NCI-H226 (cell line): ENCODE measurements around the gene LMO1.

Experiments used
- DNase-seq: peaks from one replicate; pipeline ENCODE4 v3.0.0-alpha.2; 2015

Gene LMO1

GRCh38 chr11:8203414-8203715 lies 60.3 kb downstream of the LMO1 start:
- no peak for DNase-seq

DNA sequence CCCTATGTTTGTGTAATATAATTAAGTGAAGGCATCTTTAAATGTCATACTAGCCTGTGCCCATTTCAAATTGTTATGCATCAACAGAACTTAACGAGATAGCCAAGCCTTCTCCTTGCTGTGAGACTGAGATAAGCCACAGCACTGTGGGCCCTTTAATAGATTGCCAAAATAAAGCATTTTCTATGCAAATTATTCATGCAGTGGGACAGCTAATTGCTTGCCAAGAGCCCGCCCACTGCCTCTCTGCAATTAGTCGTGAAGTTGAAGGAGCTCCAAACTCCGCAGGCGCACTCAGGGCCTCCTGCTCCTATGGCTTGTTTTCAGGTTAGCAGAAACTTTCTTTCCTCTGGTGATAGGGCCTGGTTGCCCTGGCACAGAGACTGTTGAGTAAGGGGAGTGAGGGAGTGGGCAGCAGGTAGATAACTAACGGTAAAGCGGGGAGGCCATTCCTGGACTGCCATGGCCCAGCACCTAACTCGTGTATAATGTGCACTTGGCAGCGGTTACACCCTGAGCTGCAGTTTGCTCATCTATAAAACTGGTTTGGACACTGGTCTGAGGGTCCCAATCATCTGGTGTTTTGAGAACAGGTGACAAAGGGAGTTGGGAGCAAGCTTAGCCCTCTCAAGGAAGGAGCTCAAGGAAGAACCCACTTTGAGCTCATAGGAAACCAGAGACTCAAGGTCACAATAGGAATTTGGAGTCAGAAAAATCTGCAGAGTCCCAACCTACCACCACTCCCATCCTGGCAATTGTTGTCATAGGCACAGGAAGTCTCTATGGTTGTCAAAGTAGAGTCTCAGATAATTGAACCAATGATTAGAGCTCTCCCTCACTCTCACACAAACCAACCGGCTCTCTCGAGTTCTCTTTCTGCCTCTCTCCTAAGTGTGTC lies 60.9 kb downstream of the LMO1 start:
- DNase-seq = no peak

- DNase-seq = no peak
Measured at GRCh38 chr11:8201644-8202365, 61.9 kb downstream of the LMO1 start.

DNA sequence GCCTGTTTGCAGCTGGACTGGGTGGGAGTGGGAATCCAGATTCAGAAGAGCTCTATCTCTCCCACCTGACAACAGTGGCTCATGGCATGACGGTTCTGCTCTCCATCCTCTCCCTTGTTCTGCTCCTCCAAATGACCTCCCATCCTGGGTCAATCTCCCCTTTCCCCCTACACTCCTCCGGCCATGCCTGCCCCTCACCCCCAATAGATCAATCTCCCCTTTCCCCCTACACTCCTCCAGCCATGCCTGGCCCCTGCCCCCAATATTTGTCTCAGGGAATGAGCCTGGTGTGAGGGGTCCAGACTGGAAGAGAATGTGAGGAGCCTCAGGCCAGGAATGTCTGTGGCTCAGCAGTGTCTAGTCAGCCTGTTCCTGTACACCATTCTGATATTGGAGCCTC lies 64.0 kb downstream of the LMO1 start:
- no peak for DNase-seq

GRCh38 chr11:8196749-8197148 lies 66.9 kb downstream of the LMO1 start:
- DNase-seq = no peak

DNA sequence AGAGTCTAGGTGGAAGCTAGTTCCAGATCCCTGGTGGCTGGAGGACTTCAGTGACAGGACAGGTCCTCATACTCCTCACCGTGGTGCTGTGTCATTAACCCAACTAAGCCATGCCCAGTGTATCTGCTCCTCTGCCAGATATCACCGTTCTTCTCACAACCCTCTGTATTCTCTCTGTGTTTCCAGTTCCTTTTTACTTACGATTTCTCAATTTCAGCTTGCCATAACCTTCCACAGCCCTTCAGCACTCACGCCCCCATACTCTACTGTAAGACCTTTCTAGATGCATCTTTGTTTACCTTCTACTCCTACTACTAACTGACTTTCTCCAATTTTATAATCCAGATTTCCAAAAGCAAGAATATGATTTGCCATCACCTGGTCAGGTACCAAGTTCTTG lies 68.7 kb downstream of the LMO1 start:
- no peak for DNase-seq

GRCh38 chr11:8192896-8193209 lies 70.8 kb downstream of the LMO1 start:
- no peak for DNase-seq

GRCh38 chr11:8192016-8192895 lies 71.4 kb downstream of the LMO1 start:
- DNase-seq = peak; percentile 29

DNA sequence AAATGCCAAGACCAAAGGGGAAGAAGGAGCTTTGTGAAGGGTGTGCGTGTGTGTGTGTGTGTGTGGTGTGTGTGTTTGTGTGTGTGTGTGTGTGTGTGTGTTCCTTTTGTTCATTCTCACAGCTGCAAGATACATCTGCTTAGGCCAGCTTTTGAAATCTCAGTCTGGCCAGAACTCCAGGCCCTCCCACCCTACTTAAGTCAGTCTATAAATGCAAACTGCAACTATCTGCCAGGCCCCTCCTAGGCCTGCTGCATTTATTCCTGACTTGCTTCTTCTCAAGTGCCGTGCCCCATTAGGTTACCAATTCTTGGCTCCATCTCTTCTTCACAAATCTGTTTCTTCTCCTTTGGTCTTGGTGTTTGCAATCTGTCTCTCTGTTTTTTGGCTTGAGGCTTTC lies 73.2 kb downstream of the LMO1 start:
- DNase-seq = no peak

DNA sequence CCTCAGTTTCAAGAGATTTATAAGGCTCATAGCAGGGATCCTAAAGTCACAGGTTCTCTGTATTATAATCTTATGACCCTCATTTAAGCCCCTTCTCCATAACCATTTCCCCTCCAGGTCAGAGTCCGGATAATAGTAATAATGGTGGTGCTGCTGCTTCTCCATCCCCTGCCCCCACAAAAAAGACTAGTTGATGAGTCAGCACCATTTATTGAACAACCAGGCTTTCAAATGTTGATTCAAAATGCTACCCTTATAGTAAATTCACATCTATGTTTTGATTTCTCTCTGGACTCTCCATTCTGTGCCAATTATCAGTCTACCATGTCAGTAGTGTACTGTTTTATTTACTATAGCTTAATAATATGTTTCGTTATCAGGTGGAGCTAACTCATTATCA lies 77.2 kb downstream of the LMO1 start:
- no peak for DNase-seq

GRCh38 chr11:8183111-8183510 lies 80.6 kb downstream of the LMO1 start:
- no peak for DNase-seq

GRCh38 chr11:8180469-8180868 lies 83.2 kb downstream of the LMO1 start:
- no peak for DNase-seq

- no peak for DNase-seq
Measured at GRCh38 chr11:8178297-8178696, 85.4 kb downstream of the LMO1 start.

GRCh38 chr11:8177136-8177535 lies 86.5 kb downstream of the LMO1 start:
- no peak for DNase-seq
